HCT116 (cell line): ENCODE measurements around the gene GNAT1. TPM values are rescaled to one million over a fixed set of nuclear protein-coding genes. Genes with fewer than 3 reads are reported as not detected.
"Not testable (repeated sequence)": the region's sequence is repeated elsewhere in the genome, so short reads cannot be mapped to it uniquely, and the experiment has no call there.

Experiments used
- ATAC-seq: fragments of 200-7000 bp; cut with Tn5 transposase; 2 replicates; pipeline ENCODE4 v1.9.1; 2020; ENCODE audit warnings: mild to moderate bottlenecking, moderate library complexity
- BruUV-seq: library from RNA; stranded (reverse); fragments of 400-500 nt; replicated peaks from 2 replicates; lab custom pipeline; 2021; lab: Mats Ljungman, UMichigan
- CTCF ChIA-PET: fragments of 300-600 bp; sonication (Branson Sonifier 250); formaldehyde crosslinking; loops from one replicate; lab custom pipeline; 2021; ENCODE audit warnings: antibody characterized with exemption; lab: Charles Lee
- POLR2A ChIA-PET: fragments of 300-600, 350-600 bp; sonication (Branson Sonifier 250); formaldehyde crosslinking; loops from one replicate; lab custom pipeline; 2021; ENCODE audit warnings: antibody characterized with exemption; lab: Charles Lee
- RAD21 ChIA-PET, 2 experiments: fragments of 300-600 bp; sonication (Branson Sonifier 250); formaldehyde crosslinking; loops; one replicate each; lab custom pipeline; 2023; ENCODE audit warnings: low total read pairs in 2 of 2; ENCODE audit not compliant: uncharacterized antibody in 2 of 2, unreplicated experiment in 2 of 2, low non-redundant PET in 1 of 2; lab: Charles Lee
- DNase-seq: peaks from one replicate; pipeline ENCODE4 v3.0.0-alpha.2; 2010; ENCODE audit warnings: low read depth, low spot score
- H2AFZ ChIP-seq: fragments of 200-600 bp; shearing (Covaris generic), sonication (generic); 2 replicates; pipeline ENCODE4 v1.6.1; 2017; ENCODE audit warnings: low read depth, mixed run types, mixed read lengths, antibody characterized with exemption, low read length; ENCODE audit not compliant: poor library complexity, severe bottlenecking
- H3K27ac ChIP-seq: 2 replicates; pipeline ENCODE4 v1.5.1; 2012; ENCODE audit warnings: low read depth, low read length
- H3K27me3 ChIP-seq: fragments of 200-600 bp; sonication (generic); 2 replicates; pipeline ENCODE4 v1.6.1; 2016; ENCODE audit warnings: mixed run types, low read length, mixed read lengths; ENCODE audit not compliant: insufficient read depth
- H3K36me3 ChIP-seq, 2 experiments: fragments of 200-500 bp in 1 of 2; fragments of 200-600 bp in 1 of 2; sonication (Bioruptor generic) in 1 of 2; sonication (generic) in 1 of 2; 2 replicates each; pipeline versions ENCODE4 v1.5.1 to v1.6.1; 2014 to 2016; ENCODE audit warnings: low read length in 2 of 2, inconsistent platforms in 1 of 2, mixed read lengths in 1 of 2, mixed run types in 1 of 2; ENCODE audit not compliant: insufficient read depth in 2 of 2, control insufficient read depth in 1 of 2
- H3K4me1 ChIP-seq, 2 experiments: fragments of 200-600 bp in 1 of 2; sonication (generic) in 1 of 2; 2 replicates each; pipeline versions ENCODE4 v1.5.1 to v1.6.1; 2012 to 2017; ENCODE audit warnings: low read length in 2 of 2, inconsistent platforms in 1 of 2, mild to moderate bottlenecking in 1 of 2, mixed read lengths in 1 of 2, mixed run types in 1 of 2, moderate library complexity in 1 of 2; ENCODE audit not compliant: insufficient read depth in 2 of 2, control insufficient read depth in 1 of 2
- H3K4me2 ChIP-seq: fragments of 200-600 bp; sonication (generic); 2 replicates; pipeline ENCODE4 v1.6.1; 2017; ENCODE audit warnings: mixed run types, low read length, mixed read lengths
- H3K4me3 ChIP-seq, 2 experiments: fragments of 200-600 bp in 1 of 2; sonication (generic) in 1 of 2; replicated peaks in 1 of 2; 2 replicates each; pipeline ENCODE4 v1.5.1; 2011 to 2016; ENCODE audit warnings: low read length in 2 of 2, control low read depth in 1 of 2, low read depth in 1 of 2, mild to moderate bottlenecking in 1 of 2, mixed read lengths in 1 of 2, mixed run types in 1 of 2
- H3K79me2 ChIP-seq: fragments of 200-600 bp; sonication (generic); 2 replicates; pipeline ENCODE4 v1.6.1; 2017; ENCODE audit warnings: mild to moderate bottlenecking, mixed run types, low read length, moderate library complexity, mixed read lengths; ENCODE audit not compliant: insufficient read depth
- H3K9ac ChIP-seq: fragments of 200-600 bp; sonication (generic); 2 replicates; pipeline ENCODE4 v1.6.1; 2016; ENCODE audit warnings: low read length, mixed read lengths
- H3K9me2 ChIP-seq: fragments of 200-600 bp; sonication (generic), shearing (Covaris generic); 2 replicates; pipeline ENCODE4 v1.6.1; 2017; ENCODE audit warnings: mixed run types, mild to moderate bottlenecking, moderate library complexity; ENCODE audit not compliant: insufficient read depth
- H3K9me3 ChIP-seq, 2 experiments: fragments of 200-500 bp in 1 of 2; fragments of 200-600 bp in 1 of 2; sonication (Bioruptor generic) in 1 of 2; sonication (generic) in 1 of 2; 2 replicates each; pipeline ENCODE4 v1.6.1; 2014 to 2017; ENCODE audit warnings: low read length in 2 of 2, mixed read lengths in 2 of 2, inconsistent platforms in 1 of 2, low read depth in 1 of 2, mild to moderate bottlenecking in 1 of 2, mixed run types in 1 of 2, moderate library complexity in 1 of 2; ENCODE audit not compliant: control insufficient read depth in 1 of 2, insufficient read depth in 1 of 2
- H4K20me1 ChIP-seq: fragments of 200-600 bp; sonication (generic), shearing (Covaris generic); 2 replicates; pipeline ENCODE4 v1.6.1; 2017; ENCODE audit warnings: mixed run types, mild to moderate bottlenecking, moderate library complexity; ENCODE audit not compliant: insufficient read depth
- FOSL1 ChIP-seq: IDR thresholded peaks from 2 replicates; pipeline ENCODE4 v1.6.1; 2012; ENCODE audit warnings: low read depth
- YY1 ChIP-seq: IDR thresholded peaks from 2 replicates; pipeline ENCODE4 v1.6.1; 2011; ENCODE audit warnings: low read length, low read depth, moderate library complexity, mild to moderate bottlenecking; ENCODE audit not compliant: insufficient replicate concordance; ENCODE audit errors: extremely low read depth
- ZFX ChIP-seq: fragments of 450-650 bp; IDR thresholded peaks from 2 replicates; pipeline ENCODE4 v1.6.1; 2017
- intact Hi-C: fragments of 100-400 bp; cut with micrococcal nuclease; formaldehyde crosslinking; loops from 2 replicates; pipeline ENCODE4 v1.10.0; 2022
- total RNA-seq: library from RNA; stranded (reverse); gene quantifications from one replicate; pipeline ENCODE4 v1.2.1, GENCODE V29; 2021; ENCODE audit not compliant: unreplicated experiment
- TF ChIP-seq, protein P1 (sequence below): IDR thresholded peaks from 2 replicates; pipeline ENCODE4 v1.6.1; 2012

The GNAT1 gene
- total RNA-seq, 1 experiment from 2014 or later: not detected

DNA sequence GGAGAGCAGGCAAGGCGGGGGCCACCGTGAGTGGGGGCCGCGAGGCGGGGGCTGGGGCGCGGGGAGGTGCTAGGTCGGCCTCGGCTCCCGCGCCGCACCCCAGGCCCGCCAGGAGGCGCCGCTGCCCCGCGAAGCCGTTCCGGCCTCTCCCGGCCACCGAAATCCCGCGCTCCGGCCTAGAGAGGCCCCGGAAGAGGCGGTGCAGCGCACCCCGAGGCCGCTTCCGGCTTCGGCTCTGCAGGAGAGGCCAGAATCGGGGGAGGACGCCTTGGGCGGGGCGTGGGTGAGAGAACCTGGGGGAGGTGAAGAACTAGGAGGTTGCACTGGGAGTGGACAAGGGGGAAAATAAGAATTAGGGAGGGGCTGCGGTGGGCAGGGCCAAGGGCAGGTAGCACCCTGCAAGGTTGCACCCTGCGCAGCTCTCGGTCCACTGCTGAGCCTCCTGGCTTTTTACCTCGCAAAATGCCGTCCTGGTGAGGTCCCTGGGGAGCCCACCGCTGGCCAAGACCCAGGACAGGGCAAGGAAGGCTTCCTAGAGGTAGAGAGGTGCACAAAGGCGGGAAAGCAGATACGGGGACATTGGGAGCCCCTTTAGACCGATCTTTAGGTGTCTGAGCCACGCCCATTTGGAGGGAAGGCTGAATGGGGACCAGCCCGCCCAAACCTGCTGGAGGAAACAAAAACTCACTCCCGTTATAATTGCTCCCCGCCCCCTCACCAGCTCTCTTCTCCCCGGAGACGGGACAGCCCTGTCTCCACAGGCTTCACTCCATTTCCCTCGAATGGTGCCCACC lies 36.2 kb downstream of the GNAT1 start (continued):
- TF ChIP-seq YY1 (peak; percentile 70), FOSL1 (no peak), ZFX (peak; percentile 33; the same call in 1 of the 2 replicates)
- TF ChIP-seq, protein P1, sequence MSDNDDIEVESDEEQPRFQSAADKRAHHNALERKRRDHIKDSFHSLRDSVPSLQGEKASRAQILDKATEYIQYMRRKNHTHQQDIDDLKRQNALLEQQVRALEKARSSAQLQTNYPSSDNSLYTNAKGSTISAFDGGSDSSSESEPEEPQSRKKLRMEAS: no peak

DNA sequence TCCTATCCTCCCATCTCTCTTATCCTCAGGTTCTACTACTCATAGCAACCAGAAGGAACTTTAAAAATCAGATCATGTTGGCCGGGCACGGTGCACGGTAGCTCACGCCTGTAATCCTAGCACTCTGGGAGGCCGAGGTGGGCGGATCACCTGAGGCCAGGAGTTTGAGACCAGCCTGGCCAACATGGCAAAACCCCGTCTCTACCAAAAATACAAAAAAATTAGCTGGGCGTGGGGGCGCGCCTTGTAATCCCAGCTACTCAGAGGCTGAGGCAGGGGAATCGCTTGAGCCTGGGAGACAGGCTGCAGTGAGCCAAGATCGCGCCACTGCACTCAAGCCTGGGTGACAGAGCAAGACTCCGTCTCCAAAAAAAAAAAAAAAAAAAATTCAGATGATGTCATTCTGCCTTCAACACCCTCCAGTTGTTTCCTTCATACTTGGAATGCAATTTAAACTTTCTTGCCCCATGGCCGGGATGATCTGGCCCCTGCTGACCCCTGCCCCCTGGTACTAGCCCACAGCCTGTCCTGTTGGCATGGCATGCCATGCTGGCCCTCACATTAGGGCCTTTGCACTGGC lies 36.9 kb downstream of the GNAT1 start:
- H3K36me3 ChIP-seq, H3K79me2 ChIP-seq, H2AFZ ChIP-seq, H3K27me3 ChIP-seq, H3K9me2 ChIP-seq, BruUV-seq, H4K20me1 ChIP-seq, intact Hi-C loops, ATAC-seq, DNase-seq, H3K9me3 ChIP-seq: not testable (repeated sequence)
- ChIA-PET RAD21 (interaction anchor here (1.8 to 4.7 kb wide), 4 partner anchors 7 to 34 kb away, joined by 6 to 45 read pairs (median 10); no protein-coding TSS in a partner anchor), POLR2A (interaction anchor here (0.6 to 1.2 kb wide), 3 partner anchors 15 to 86 kb away, joined by 3 to 5 read pairs (median 3); no protein-coding TSS in a partner anchor), CTCF (interaction anchor here (1.4 to 6.3 kb wide), 5 partner anchors 18 to 71 kb away, joined by 5 to 164 read pairs (median 25); partner anchors contain the start of genes GNAT1, HYAL3 and NAA80)
- Histone ChIP-seq H3K4me3 (peak overlapping the region; percentile 58 to 87), H3K4me2 (peak overlapping the region; percentile 100), H3K27ac (peak overlapping the region; percentile 87), H3K9ac (peak overlapping the region; percentile 80), H3K4me1 (peaks cover 10 to 36% of the 10 kb centered on the region in 2 experiments)
